ENCODE measurements around the gene TADA3. TPM values are rescaled to one million over a fixed set of nuclear protein-coding genes. Genes with fewer than 3 reads are reported as not detected.

The TADA3 gene
- total and polyA plus RNA-seq, 9 donors = 45.5 to 77.9 (median 60.3) TPM

- H3K27ac ChIP-seq = no peak overlapping the region
- no peaks in the 10 kb centered on the region for H3K9me3 ChIP-seq
- TF ChIP-seq EP300 (IDR thresholded peaks at IDR 0.05) (no peak), POLR2A (IDR thresholded peaks at IDR 0.05) (no peak)
- TF ChIP-seq, protein P1, sequence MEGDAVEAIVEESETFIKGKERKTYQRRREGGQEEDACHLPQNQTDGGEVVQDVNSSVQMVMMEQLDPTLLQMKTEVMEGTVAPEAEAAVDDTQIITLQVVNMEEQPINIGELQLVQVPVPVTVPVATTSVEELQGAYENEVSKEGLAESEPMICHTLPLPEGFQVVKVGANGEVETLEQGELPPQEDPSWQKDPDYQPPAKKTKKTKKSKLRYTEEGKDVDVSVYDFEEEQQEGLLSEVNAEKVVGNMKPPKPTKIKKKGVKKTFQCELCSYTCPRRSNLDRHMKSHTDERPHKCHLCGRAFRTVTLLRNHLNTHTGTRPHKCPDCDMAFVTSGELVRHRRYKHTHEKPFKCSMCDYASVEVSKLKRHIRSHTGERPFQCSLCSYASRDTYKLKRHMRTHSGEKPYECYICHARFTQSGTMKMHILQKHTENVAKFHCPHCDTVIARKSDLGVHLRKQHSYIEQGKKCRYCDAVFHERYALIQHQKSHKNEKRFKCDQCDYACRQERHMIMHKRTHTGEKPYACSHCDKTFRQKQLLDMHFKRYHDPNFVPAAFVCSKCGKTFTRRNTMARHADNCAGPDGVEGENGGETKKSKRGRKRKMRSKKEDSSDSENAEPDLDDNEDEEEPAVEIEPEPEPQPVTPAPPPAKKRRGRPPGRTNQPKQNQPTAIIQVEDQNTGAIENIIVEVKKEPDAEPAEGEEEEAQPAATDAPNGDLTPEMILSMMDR (IDR thresholded peaks at IDR 0.05) = no peak
- DNase-seq = no peak
- H3K4me3 ChIP-seq = no peak overlapping the region
- H3K27me3 ChIP-seq = no peaks in the 10 kb centered on the region
- no peaks in the 10 kb centered on the region for H3K36me3 ChIP-seq
- 75 to 82% (median 81%) methylated on average over 7 of the region's 7 CpGs for WGBS, 3 donors
- no peaks in the 10 kb centered on the region for H3K4me1 ChIP-seq (ENCODE audit: insufficient read depth)
- intact Hi-C loops (cut with DNase I) = no loop called here
Observed at GRCh38 chr3:9785602-9786001, 6.7 kb downstream of the TADA3 start.

DNA sequence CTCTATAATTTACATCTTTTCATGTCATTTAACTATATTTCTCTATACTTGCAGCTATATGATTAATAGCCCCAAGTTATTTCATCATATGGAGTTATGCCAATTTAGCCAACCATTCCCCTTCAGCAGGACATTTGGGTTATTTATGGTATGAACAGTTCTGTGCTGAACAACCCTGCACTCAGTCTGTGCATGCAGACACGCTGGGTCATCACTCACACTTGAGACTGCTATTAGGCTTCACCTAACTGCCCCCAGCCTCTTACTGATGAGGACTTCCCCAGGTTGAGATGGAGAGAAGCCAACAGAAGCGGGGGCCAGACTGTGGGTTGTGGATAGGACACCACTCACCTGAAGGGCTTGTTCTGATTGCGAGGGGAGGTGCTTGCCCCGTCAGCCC is 7.3 kb downstream of the TADA3 start:
- DNase-seq = no peak
- intact Hi-C loops (cut with DNase I) = no loop called here

DNA sequence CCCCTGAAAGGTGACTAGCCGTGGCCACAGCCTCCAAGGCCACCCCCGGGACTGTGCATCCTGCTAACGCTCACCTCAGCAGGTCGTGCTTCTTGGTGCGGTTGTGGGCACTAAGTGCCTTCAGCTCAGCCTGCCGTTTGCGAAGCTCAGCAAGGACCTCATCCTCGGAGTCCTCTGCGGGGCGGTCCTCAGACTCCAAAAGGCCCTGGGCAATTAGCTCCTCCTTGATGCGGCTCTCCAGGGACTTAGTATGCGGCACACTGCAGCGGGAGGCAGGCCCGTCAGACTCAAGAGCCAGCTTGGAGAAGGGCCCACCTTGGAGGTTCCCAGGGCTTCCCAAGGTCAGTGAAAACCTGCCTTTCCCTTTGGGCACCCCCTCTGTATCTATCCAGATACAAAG is 8.3 kb downstream of the TADA3 start:
- 88 to 94% (median 94%) methylated on average over 14 of the region's 14 CpGs for WGBS, 3 donors
- no peak overlapping the region for H3K4me3 ChIP-seq
- H3K36me3 ChIP-seq = no peaks in the 10 kb centered on the region
- no peak for DNase-seq
- no peak overlapping the region for H3K27ac ChIP-seq
- H3K9me3 ChIP-seq = no peaks in the 10 kb centered on the region
- TF ChIP-seq POLR2A (IDR thresholded peaks at IDR 0.05) (no peak), EP300 (IDR thresholded peaks at IDR 0.05) (no peak)
- TF ChIP-seq, protein P1 (IDR thresholded peaks at IDR 0.05) = no peak
- intact Hi-C loops (cut with DNase I) = no loop called here
- H3K27me3 ChIP-seq = no peaks in the 10 kb centered on the region
- H3K4me1 ChIP-seq (ENCODE audit: insufficient read depth) = no peaks in the 10 kb centered on the region

More for the DNA sequence above, 7.3 kb downstream of the TADA3 start:
- Histone ChIP-seq H3K27ac (no peak overlapping the region), H3K9me3 (no peaks in the 10 kb centered on the region), H3K4me1 (ENCODE audit: insufficient read depth) (no peaks in the 10 kb centered on the region), H3K27me3 (no peaks in the 10 kb centered on the region), H3K4me3 (no peak overlapping the region), H3K36me3 (no peaks in the 10 kb centered on the region)
- TF ChIP-seq POLR2A (IDR thresholded peaks at IDR 0.05) (no peak), EP300 (IDR thresholded peaks at IDR 0.05) (no peak)
- TF ChIP-seq, protein P1 (IDR thresholded peaks at IDR 0.05) = no peak
- 90 to 97% (median 90%) methylated on average over 4 of the region's 4 CpGs for WGBS, 3 donors

DNA sequence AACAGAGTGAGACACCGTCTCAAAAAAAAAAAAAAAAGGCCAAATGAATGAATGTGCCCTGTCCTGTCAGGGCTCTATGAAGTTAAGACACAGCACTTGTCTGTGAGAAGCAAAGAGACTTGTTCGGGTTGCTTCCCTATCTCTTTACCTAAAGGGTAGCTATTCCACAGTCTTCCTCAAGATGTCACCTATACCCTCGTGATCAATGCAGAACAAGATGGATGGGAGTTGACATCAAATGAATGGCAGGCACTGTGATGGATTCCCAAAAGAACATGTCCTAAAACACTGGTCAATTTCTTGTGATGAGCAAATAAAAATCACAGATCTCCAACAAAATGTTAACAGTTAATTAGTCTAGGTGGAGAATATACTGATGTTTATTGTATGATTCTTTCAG is 9.5 kb downstream of the TADA3 start:
- Histone ChIP-seq H3K4me1 (ENCODE audit: insufficient read depth) (no peaks in the 10 kb centered on the region), H3K27ac (no peak overlapping the region), H3K9me3 (no peaks in the 10 kb centered on the region), H3K4me3 (no peak overlapping the region), H3K27me3 (no peaks in the 10 kb centered on the region), H3K36me3 (no peaks in the 10 kb centered on the region)
- intact Hi-C loops (cut with DNase I) = no loop called here
- no peak for DNase-seq
- WGBS, 3 donors = 35 to 58% (median 38%) methylated on average over 3 of the region's 3 CpGs
- TF ChIP-seq, protein P1 (IDR thresholded peaks at IDR 0.05) = no peak
- no peak for TF ChIP-seq POLR2A (IDR thresholded peaks at IDR 0.05)
- TF ChIP-seq EP300 (IDR thresholded peaks at IDR 0.05) = no peak
